CD4-positive, alpha-beta T cell treated with Interleukin-6 at 100 ng/mL for 8 hours (primary cell): Measurements from ENCODE around the gene SLC13A3.

Experiments used
- DNase-seq: peaks from one replicate; pipeline ENCODE4 v3.0.0-alpha.2; 2020; ENCODE audit warnings: mixed read lengths, low spot score

SLC13A3 gene, protein sequence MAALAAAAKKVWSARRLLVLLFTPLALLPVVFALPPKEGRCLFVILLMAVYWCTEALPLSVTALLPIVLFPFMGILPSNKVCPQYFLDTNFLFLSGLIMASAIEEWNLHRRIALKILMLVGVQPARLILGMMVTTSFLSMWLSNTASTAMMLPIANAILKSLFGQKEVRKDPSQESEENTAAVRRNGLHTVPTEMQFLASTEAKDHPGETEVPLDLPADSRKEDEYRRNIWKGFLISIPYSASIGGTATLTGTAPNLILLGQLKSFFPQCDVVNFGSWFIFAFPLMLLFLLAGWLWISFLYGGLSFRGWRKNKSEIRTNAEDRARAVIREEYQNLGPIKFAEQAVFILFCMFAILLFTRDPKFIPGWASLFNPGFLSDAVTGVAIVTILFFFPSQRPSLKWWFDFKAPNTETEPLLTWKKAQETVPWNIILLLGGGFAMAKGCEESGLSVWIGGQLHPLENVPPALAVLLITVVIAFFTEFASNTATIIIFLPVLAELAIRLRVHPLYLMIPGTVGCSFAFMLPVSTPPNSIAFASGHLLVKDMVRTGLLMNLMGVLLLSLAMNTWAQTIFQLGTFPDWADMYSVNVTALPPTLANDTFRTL

DNA sequence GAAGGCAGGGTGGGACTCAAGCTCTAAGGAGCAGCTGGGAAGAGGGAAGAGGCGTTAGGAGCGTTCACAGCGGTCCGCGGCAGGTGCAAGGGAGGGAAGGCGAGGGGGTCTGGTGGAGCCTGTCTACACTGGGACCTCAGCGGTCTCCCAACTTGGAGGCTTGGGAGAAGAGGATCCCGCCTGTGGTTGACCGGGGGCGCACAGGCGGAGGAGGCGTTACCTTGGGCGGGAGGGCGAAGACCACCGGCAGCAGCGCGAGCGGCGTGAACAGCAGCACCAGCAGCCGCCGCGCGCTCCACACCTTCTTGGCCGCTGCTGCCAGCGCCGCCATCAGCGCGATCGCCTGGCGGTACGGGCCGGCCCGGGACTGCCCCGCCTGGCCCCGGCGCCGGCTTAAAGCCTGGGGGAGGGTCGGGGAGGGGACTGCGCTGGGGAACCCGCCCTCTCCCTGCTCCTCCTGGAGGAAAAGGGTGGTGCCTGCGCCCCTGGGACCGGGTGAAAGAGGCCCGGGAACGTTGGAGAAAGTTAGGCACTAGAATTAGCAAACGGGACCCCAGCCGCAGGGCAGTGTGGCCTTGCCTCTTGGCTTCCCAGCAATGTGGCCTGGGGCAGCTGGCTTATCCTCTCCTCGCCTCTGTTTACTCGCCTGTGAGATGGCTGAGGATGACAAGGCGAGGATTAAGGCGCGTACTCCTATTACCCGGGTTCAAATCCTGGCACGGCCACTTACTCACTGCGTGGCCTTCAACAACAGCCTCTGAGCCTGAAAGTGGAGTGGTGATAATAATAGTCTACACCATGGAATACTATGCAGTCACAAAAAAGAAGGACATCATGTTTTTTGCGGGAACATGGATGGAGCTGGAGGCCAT lies at the start of gene SLC13A3:
SLC13A3 (minus strand) TSS at position 369 of the 872 bp plus-strand sequence; CDS start at position 331, 38 bp downstream.
- DNase-seq, result no peak

DNA sequence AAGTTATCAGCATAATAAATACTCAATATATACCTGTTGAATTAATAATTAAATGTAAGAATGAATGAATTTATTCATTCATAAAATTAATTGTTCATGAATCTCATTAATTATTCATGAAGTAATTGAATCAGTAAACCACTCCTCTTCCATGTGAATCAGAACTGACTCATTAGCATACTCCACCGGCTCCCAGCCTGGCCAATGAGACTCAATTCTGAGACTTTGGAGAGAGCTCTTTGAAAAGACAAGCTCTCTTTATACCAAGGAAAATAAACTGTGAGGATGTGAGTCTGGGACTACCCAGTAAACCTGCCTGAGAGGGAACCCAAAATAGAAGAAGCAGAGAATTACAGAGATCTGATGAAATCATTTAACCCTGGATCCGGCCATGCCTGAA lies 49.8 kb upstream of the SLC13A3 start:
- DNase-seq, result no peak

DNA sequence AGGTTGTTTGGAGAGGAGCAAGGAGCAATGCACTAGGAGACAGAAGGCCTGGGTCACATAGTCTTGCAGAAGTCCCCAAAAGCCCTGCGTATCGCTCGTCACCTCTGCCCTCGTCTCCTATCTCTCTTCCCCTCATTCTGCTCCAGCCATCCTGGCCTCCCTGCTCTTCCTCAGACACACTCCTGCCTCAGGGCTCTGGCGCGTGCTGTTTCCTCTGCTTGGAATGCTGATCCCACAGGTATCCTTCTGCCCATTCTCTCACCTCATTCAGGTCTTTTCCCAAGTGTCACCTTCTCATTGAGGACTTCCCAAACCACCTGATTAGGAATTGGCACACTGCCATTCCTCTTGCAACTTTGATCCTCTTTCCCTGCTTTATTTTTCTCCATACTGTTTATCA lies 49.2 kb upstream of the SLC13A3 start:
- DNase-seq, result no peak

DNA sequence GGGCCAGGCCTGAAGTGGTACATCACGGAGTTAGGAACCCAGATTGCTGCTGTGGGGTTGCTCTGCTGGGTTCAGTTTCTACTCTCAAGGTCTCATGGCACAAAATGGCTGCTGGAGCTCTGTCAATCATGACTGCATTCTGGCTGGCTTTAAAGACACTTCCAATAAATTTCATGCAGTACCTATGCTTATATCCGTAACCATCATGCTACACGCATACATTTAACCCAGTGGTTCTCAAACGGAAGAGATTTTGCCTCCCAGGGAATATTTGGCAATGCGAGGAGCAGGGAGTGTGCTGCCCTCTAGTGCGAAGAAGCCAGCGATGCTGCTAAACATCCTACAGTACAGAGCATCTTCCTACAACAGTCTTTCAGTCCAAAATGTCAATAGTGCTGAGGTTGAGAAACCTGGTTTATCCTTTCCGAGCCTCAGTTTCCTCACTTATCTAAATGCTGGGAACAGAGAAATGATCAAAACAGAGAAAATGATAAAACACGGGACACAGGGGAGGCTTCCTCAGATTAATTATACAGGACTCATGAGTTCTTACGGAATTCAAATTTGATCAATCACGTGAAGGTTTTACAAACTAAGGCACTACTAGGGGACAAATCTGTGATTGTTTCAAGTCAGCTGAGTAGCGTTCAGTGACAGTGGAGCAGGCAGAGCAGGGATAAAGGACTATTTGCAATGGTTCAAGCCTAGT lies 48.5 kb upstream of the SLC13A3 start:
- no peak for DNase-seq

DNA sequence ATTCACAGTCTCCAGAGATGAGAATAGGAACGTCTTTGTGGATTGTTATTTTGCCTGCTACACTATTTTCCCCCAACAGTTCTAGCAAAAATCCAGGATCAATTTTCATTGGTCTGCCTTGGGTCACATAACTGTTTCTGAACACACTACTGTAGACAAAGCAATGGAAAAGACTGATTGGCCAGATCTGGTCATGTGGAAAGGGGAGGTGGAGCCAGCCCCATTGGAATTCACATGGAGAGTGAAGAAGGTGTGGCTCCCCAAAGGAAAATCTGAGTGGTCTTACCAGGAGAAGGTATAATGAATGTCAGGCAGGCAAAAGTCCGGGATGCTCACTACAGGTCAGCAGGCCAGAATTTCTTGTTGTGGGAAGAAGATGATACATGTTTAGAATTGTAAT lies 47.5 kb upstream of the SLC13A3 start:
- no peak for DNase-seq

DNA sequence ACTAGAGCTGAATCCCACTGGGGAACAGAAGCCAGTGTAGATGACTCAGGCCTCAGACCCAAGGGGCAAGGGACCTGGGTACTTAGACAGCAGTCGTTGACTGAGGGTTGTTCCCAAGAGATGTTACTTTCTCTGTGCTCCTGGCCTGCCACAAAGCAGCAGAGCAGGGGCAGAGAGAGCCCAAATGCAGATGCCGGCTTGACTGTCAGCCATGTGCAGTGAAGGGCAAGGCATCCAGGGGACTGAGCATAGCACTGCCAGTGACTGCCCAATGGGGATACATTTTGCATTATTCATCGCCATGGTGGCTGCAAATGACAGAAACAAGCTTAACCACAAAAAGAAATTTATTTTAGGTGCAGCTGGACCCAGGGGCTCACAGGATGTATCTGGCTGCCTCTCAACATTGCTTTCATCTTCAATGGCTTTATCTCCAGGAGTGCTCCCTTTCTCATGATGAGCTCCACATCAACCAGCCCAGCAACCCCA lies 45.6 kb upstream of the SLC13A3 start:
- no peak for DNase-seq

DNA sequence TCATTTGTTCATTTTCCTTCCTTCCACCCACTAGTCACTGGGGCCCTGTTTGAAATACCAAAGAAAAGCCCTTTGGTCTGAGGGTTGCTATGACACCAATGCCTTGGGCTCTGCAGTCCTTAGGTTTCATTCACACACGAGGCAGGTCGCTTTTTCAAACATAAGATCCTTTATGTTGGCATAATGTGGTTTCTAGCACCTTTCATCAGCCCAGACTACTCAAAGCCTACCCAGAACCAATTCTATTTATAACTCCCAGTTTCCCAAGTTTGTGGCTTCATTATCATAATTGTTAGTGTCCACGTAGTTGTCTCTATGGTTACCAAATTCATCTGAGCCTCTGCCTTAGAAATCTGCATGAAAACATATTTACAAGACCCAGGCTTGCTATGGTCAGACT lies 44.6 kb upstream of the SLC13A3 start:
- DNase-seq, result no peak

DNA sequence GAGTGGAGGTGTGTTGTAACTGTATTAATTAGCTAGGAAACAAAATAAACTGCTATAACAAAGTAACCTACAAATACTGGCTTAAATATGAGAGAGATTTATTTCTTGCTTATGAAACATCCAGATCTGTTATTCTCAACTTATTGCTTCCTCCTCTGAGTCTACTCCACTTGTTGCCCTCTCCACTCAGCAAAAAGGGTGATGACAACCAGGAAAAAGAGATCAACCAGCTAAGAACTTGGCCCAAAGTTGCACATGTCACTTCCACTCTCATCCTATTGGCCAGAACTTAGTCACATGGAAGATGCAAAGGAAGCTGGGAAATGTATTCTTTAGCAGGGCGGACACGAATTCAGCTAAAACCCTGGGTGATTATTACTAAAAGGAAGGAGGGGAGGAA lies 43.2 kb upstream of the SLC13A3 start:
- no peak for DNase-seq

DNA sequence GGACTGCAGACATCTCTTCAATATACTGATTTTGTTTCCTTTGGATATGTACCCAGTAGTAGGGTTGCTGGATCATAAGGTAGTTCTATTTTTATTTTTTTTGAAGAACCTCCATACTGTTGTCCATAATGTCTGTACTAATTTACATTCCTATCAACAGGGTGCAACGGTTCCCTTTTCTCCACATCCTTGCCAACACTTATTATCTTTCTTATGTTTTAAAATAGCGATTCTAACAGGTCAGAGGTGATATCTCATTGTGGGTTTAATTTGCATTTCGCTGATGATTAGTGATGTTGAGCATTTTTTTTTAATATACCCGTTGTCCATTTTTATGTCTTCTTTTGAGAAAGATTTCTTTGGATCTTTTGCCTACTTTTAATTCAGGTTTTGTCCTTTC lies 39.9 kb upstream of the SLC13A3 start:
- DNase-seq, result no peak

DNA sequence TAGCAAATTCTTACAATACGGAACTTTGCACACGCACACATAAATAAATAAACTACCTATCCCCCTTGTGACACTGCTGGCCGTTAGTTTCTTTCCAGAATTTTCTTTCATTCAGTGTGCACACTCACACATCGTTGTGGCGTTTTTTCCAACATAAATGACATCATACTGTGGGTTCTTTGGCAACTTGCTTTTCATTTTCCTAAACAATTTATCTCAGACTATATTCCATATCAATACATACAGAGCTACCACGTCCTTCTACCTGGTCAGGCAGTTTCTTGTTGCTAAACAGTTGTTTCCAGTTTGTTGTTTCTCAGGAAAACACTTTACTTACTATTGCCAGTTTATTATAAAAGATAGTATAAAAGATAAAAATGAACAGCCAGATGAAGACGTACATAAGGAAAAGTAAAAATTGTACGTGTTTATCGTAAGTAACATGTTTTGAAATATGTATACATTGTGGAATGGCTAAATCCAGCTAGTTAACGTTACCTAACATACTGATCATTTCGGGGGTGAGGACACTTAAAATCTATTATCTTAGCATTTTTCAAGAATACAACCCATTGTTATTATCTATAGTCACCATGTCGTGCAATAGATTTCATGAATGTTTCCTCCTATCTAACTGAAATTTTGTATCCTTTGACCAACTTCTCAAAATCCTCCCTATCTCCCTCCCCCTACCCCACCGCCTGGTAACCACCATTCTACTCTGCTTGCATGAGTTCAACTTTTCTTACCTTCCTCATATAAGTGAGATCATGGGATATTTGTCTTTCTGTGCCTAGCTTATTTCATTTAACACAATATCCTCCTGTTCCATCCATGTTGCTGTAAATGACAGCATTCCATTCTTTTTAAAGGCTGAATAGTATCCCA lies 39.2 kb upstream of the SLC13A3 start:
- DNase-seq, result no peak

DNA sequence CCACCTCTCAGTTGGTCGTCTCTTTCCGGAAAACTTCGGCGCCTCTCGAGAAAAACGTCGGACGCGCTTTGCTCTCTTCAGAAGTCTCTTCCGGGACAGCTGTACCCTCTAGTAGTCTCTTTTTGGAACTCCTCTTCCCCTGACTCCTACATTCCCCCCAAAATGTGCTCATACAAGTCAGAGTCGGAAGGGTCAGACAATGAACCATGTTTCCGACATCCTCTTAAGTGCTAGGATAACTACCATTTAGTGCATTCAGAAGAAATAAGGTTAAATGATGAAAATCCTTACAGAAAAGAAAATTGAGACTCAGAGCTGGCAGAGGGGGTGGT lies 38.5 kb upstream of the SLC13A3 start:
- no peak for DNase-seq

DNA sequence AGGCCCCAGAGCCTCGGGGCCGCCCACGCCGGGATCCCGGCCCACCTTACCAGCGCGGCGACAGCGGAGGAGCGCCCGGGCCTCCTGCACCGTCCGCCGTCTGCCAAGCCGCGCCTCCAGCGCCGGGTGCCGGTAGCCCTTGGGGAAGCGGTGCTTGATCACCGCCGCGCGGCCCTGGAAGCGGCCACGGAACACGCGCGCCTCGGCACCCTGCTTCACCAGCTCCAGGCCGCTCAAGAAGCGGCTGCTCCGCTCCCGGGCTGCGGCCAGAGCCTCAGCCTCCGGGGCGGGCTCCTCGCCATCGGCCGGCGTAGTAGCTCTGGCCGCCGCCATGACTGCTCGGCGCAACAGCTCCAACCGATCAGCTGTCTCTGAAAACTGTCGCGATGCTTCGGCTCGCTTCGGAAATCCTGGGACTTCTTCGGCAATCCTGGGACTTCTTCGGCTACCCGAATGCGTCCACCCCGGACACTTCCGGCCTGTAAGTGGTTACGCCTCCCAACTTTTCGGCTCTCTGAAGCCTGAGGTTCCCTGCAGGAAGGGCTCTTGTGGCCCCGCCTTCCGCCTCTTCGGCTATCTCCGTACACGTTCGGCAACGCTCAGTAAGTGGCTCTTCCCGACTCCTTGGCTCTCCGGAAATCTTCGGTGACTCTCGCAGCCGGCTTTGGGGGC lies 38.0 kb upstream of the SLC13A3 start, which contains the start of gene TP53RK:
TP53RK (minus strand) TSS at position 363 of the 672 bp plus-strand sequence; CDS start at position 333, 30 bp downstream.
- peak; percentile 98 for DNase-seq

DNA sequence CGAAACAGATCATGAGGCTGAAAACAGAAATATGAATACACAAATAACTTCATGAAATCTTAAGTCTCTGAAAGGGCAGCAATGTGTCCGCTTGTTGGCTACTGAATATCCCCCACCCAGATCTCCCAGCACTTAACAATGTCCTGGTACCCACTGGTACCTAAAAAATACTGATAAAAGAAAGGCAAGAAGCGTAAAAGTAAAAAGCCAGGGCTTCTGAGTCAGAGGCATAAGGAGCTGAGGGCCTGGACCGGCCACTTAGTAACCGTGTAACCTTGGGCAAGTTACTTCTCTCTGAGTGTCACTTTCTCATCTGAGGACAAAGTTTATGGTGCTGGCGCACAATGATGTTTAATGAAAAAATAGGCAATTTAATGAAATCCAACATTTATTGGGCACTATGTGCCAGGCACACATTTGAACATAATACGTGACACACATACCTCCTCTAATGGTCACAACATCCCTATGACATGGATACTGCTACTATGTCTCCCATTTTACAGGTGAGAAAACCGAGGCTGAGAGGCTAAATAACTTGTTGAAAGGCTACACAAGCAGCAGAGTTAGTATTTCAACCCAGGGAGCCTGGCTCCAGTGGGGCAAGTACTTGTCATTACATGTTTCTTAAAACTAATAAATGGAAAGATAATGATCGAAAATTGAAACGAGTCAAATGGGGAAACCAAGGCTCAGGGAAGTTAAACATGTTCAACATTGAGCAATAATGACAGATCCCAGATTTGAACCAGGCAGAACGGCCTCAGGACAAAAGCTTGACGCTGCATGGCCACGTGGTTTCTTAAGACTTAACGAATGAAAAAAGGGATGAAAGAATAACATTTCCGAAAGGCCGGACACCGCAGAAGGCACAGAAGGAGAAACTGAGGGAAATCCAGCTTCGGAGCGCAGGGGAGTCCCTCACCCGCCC lies 37.2 kb upstream of the SLC13A3 start:
- no peak for DNase-seq

DNA sequence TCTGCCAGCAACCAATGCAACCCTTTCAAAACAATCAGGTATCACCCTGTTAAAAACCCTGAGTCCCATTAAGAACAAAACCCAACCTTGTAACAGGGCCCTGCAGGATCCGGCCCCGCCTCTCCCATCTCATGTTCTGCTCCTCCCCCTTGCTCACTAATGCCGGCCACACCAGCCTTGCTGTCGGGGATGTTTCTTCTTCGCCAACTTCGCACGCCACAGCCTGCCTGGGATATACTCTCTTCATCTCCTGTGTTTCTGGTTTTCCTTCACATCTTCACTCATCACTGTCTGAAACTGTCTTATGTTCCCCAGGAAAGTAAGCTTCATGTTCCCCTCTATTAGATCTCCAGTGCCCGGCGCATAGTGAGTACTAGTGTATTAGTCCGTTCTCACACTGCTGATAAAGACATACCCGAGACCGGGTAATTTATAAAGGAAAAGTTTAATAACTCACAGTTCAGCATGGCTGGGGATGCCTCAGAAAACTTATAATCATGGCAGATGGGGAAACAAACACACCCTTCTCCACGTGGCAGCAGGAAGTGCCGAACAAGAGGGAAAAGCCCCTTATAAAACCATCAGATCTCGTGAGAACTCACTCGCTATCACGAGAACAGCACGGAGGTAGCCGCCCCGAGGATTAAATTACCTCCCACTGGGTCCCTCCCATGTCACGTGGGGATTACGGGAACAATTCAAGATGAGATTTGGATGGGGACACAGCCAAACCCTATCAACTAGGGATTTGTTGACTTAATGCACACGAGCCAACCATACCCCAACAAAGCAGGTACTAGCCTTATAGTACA lies 32.9 kb upstream of the SLC13A3 start:
- no peak for DNase-seq

DNA sequence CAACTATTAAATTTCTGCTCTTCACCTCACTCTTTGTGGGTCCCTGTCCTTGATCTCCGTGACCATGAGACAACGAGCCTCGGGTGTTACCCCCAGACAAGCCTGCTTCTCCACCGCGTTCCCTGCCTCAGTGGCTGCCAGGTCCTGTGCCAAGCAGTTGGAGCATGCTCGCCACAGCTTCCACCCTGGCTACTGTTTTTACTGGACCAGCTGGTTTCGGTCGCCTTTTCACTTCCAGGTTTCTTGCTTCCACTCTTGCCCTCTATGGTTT lies 32.3 kb upstream of the SLC13A3 start:
- no peak for DNase-seq

DNA sequence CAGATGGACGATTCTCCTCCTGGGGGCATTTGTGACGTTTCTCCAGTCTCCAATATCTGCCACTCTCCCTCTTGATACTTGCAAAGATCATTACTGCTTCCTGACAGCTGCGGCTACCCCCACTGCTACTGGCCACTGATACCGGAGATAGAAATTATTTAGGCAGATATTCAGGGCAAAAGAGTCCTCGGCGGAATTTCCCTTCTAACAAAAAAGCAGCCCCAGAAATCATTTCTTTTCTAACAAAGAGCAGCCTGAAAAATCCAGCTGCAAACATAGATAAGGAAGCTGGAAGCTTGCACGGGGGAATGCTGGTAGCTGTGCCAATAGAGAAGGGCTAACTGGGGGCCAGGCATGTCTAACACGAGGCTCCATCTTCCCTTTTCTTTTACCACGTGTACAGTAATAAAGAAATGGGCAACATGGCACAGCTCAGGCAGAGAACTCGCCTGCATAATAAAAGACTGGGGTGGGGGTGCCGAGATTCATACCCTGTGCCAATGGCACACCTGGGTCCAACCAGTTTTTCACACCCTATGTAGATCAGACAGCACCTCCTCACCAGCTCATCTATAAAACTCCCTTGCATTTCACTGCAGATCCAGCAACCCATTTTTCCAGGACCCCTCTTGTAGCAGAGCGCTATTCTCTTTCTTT lies 31.9 kb upstream of the SLC13A3 start:
- DNase-seq, result no peak

DNA sequence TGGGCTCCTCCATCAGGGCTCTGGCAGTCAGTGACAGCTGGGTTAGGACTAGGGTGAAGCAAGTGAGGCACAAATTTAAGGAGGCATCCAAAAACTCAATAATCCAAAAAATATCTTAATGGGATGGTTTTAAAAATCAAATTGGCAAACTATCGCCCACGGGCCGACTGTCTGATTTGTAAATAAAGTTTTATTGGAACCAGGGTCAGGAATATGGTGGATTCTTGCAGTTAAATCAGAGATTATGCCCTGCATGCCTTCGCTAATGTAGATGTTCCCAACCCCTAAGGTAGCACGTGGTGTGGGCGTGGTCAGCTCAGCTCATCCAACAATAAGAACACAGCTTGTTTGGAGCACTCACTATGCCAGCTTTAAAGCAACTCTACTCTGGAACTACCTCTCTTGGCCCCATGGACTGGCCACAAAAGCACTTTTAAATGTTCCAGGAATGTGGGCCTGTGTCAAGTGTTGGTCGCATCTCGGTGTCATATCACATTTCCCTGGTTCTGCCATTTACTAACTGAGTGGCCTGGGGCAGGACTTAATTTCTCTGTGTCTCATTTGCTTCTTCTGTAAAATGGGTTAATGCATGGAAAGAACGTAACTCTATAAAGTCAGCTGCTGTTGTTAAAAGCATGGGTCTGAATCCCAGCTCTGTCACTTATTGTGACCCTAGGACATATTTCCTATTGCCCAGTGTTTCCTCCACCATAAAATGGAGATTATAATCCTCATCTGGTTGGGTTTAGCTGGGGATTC lies 31.0 kb upstream of the SLC13A3 start:
- no peak for DNase-seq
